22Rv1 (cell line): Measurements from ENCODE around the gene TMEM255B.
"Not testable (repeated sequence)": the region's sequence is repeated elsewhere in the genome, so short reads cannot be mapped to it uniquely, and the experiment has no call there.

Experiments
- ZFX ChIP-seq: fragments of 450-650 bp; IDR thresholded peaks from 2 replicates; pipeline ENCODE4 v1.6.1; 2017; ENCODE audit warnings: antibody characterized with exemption, borderline replicate concordance
- TF ChIP-seq, protein P1 (sequence below): fragments of 450-650 bp; IDR thresholded peaks from 2 replicates; pipeline ENCODE4 v1.5.1; 2017; ENCODE audit warnings: mild to moderate bottlenecking

GRCh38 chr13:113752211-113752986 is 6.6 kb upstream of the TMEM255B start:
- TF ChIP-seq, protein P1, sequence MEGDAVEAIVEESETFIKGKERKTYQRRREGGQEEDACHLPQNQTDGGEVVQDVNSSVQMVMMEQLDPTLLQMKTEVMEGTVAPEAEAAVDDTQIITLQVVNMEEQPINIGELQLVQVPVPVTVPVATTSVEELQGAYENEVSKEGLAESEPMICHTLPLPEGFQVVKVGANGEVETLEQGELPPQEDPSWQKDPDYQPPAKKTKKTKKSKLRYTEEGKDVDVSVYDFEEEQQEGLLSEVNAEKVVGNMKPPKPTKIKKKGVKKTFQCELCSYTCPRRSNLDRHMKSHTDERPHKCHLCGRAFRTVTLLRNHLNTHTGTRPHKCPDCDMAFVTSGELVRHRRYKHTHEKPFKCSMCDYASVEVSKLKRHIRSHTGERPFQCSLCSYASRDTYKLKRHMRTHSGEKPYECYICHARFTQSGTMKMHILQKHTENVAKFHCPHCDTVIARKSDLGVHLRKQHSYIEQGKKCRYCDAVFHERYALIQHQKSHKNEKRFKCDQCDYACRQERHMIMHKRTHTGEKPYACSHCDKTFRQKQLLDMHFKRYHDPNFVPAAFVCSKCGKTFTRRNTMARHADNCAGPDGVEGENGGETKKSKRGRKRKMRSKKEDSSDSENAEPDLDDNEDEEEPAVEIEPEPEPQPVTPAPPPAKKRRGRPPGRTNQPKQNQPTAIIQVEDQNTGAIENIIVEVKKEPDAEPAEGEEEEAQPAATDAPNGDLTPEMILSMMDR, result not testable (repeated sequence)
- TF ChIP-seq ZFX, result not testable (repeated sequence)
